ENCODE measurements around the gene BACH2. TPM values are rescaled to one million over a fixed set of nuclear protein-coding genes. Genes with fewer than 3 reads are reported as not detected.
"Not testable (repeated sequence)": the region's sequence is repeated elsewhere in the genome, so short reads cannot be mapped to it uniquely, and the experiment has no call there.

The BACH2 gene
- polyA plus RNA-seq, 1 of the 3 experiments (the other 2 are of a cell fraction): 0.46 TPM

DNA sequence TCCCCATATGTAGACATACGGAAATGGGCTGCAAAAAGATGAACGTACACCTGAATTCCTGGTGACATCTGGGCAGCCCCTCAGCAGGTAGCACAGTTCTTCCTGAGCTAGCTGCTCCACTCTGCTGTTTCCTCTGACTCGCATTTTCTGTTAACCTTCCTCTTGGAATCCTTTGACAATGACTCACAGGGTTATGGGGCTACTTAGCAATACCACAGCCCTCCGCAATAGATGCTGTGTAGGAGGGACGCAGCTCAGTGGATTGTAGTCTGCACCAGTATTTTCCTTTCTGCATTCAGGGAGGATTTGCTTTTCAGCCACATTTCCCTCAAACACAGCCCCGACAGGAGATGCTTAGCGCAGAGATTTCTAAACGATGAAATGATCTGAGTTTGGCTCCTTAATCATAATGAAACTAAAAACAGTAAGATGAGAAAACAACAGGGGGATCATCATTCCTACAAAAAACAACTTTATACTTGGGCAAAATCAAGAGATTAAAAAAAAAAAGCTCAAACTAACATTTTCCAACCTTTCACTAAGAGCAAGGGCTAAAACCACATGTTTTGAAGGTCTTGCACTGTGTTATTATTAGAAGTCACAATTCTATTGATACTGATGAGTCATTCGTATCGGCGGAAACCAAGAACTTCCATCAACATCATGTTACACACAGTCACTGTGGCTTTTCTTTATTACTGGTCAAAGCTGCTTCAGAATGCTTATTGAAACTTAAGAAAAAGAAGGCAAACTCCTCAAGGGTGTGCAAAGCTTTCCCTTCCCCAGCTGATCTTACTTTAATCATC is 12.2 kb downstream of the BACH2 start:
- H3K9me3 ChIP-seq: no peaks in the 10 kb centered on the region
- no peaks in the 10 kb centered on the region for H4K20me1 ChIP-seq (ENCODE audit: insufficient read depth)
- H3K27ac ChIP-seq (ENCODE audit: low read depth in 2 of 2, low read length in 1 of 2): peak overlapping the region; percentile 67 to 74
- H3K9ac ChIP-seq: peak overlapping the region; percentile 52; the same call in 1 of the 2 replicates
- no peaks in the 10 kb centered on the region for H3K36me3 ChIP-seq (replicated peaks in 1 of 2; ENCODE audit: control insufficient read depth in 1 of 2, insufficient read depth in 2 of 2, low read length in 1 of 2)
- POLR2A ChIA-PET: interaction anchor here (0.6 to 1.5 kb wide), 2 partner anchors 187 to 299 kb away, joined by 5 read pairs; no protein-coding TSS in a partner anchor
- H3F3A ChIP-seq (replicated peaks; ENCODE audit: insufficient read depth): peaks cover 15% of the 10 kb centered on the region
- CTCF ChIA-PET: interaction anchor here (1.0 to 2.2 kb wide), 7 partner anchors 10 to 195 kb away, joined by 3 to 6 read pairs (median 4); partner anchors contain the start of gene BACH2
- 8% methylated on average over 11 of the region's 11 CpGs for WGBS (ENCODE audit: low lambda C conversion rate)
- no peak for DNase-seq
- H3K27me3 ChIP-seq (ENCODE audit: insufficient read depth): no peaks in the 10 kb centered on the region
- H3K9me2 ChIP-seq: no peaks in the 10 kb centered on the region
- peaks cover 11 to 16% of the 10 kb centered on the region in 2 experiments; a peak in 3 of 4 replicates for H3K4me1 ChIP-seq (ENCODE audit: control insufficient read depth in 1 of 2, insufficient read depth in 2 of 2, low read depth in 1 of 2, low read length in 1 of 2)
- no peaks in the 10 kb centered on the region for H3K79me2 ChIP-seq (ENCODE audit: insufficient read depth)
- peak overlapping the region; percentile 6; the same call in 1 of the 2 replicates for H2AFZ ChIP-seq (ENCODE audit: low read depth)
- TF ChIP-seq CHD2 (IDR thresholded peaks at IDR 0.05; ENCODE audit: low read length, partially characterized antibody): no peak
- TF ChIP-seq SIN3A (IDR thresholded peaks at IDR 0.05; ENCODE audit: borderline replicate concordance, low read depth, low read length): peak; percentile 71; the same call in 1 of the 2 replicates
- TF ChIP-seq, protein P1, sequence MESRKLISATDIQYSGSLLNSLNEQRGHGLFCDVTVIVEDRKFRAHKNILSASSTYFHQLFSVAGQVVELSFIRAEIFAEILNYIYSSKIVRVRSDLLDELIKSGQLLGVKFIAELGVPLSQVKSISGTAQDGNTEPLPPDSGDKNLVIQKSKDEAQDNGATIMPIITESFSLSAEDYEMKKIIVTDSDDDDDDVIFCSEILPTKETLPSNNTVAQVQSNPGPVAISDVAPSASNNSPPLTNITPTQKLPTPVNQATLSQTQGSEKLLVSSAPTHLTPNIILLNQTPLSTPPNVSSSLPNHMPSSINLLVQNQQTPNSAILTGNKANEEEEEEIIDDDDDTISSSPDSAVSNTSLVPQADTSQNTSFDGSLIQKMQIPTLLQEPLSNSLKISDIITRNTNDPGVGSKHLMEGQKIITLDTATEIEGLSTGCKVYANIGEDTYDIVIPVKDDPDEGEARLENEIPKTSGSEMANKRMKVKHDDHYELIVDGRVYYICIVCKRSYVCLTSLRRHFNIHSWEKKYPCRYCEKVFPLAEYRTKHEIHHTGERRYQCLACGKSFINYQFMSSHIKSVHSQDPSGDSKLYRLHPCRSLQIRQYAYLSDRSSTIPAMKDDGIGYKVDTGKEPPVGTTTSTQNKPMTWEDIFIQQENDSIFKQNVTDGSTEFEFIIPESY (IDR thresholded peaks at IDR 0.05; ENCODE audit: borderline replicate concordance, low read depth): no peak
- TF ChIP-seq GABPA (IDR thresholded peaks at IDR 0.05; ENCODE audit: low read depth): no peak
- TF ChIP-seq TCF12 (IDR thresholded peaks at IDR 0.05): peak; percentile 69
- TF ChIP-seq TEAD4 (IDR thresholded peaks at IDR 0.05; ENCODE audit: borderline replicate concordance, insufficient read depth): no peak
- TF ChIP-seq EP300 (IDR thresholded peaks at IDR 0.05; ENCODE audit: borderline replicate concordance in 1 of 2, low read depth in 1 of 2, low read length in 1 of 2): peak in 1 of 2 experiments; percentile 53; a peak in 1 of 4 replicates
- TF ChIP-seq, protein P2, sequence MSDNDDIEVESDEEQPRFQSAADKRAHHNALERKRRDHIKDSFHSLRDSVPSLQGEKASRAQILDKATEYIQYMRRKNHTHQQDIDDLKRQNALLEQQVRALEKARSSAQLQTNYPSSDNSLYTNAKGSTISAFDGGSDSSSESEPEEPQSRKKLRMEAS (IDR thresholded peaks at IDR 0.05; ENCODE audit: low read depth): peak; percentile 9; the same call in 1 of the 2 replicates
- TF ChIP-seq NFIC (IDR thresholded peaks at IDR 0.05; ENCODE audit: borderline replicate concordance): peak; percentile 32; the same call in 1 of the 2 replicates
- TF ChIP-seq JUND (IDR thresholded peaks at IDR 0.05): peak; percentile 89
- TF ChIP-seq FOSL2 (IDR thresholded peaks at IDR 0.05; ENCODE audit: borderline replicate concordance, low read depth): peak; percentile 94
- peak; percentile 24; the same call in 1 of the 2 replicates for TF ChIP-seq MEF2A (IDR thresholded peaks at IDR 0.05; ENCODE audit: borderline replicate concordance, low read depth)
- H3K4me3 ChIP-seq (ENCODE audit: low read depth in 2 of 2, low read length in 1 of 2): peak overlapping the region; percentile 44 to 51; a peak in 3 of 4 replicates
- H3K4me2 ChIP-seq: peak overlapping the region; percentile 78

DNA sequence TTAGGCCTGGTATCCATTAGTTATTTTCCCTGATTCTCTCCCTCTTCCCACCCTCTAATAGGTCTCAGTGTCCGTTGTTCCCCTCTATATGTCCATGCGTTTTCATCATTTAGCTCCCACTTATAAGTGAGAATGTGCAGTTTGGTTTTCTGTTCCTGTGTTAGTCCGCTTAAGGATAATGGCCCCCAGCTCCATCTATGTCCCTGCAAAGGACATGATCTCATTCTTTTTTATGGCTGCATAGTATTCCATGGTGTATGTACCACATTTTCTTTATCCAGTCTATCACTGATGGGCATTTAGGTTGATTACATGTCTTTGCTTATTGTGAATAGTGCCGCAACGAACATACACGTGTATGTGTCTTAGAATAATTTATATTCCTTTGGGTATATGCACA is 14.4 kb downstream of the BACH2 start:
- H3K27ac ChIP-seq (ENCODE audit: low read depth in 2 of 2, low read length in 1 of 2); H3K4me2 ChIP-seq; H2AFZ ChIP-seq (ENCODE audit: low read depth); H3K79me2 ChIP-seq (ENCODE audit: insufficient read depth); CTCF ChIA-PET; H3K9me2 ChIP-seq; H3K27me3 ChIP-seq (ENCODE audit: insufficient read depth); POLR2A ChIA-PET; H3K36me3 ChIP-seq (replicated peaks in 1 of 2; ENCODE audit: control insufficient read depth in 1 of 2, insufficient read depth in 2 of 2, low read length in 1 of 2); H3K9ac ChIP-seq; H3K4me3 ChIP-seq (ENCODE audit: low read depth in 2 of 2, low read length in 1 of 2); H4K20me1 ChIP-seq (ENCODE audit: insufficient read depth); H3K9me3 ChIP-seq; DNase-seq: not testable (repeated sequence)
- Histone ChIP-seq H3K4me1 (ENCODE audit: control insufficient read depth in 1 of 2, insufficient read depth in 2 of 2, low read depth in 1 of 2, low read length in 1 of 2) (peaks cover 11 to 14% of the 10 kb centered on the region in 2 experiments; a peak in 3 of 4 replicates), H3F3A (replicated peaks; ENCODE audit: insufficient read depth) (peaks cover 15% of the 10 kb centered on the region)
- WGBS (ENCODE audit: low lambda C conversion rate): 94% methylated on average over 6 of the region's 6 CpGs

Data from SK-N-SH (cell line).